SU-DHL-6 (cell line): ENCODE measurements around the gene BCL2L11.

Experiments used
- EZH2phosphoT487 ChIP-seq: fragments of 200-600 bp; sonication (generic), shearing (Covaris generic); conservative IDR thresholded peaks from 2 replicates; pipeline ENCODE4 v1.6.1; 2018; ENCODE audit warnings: mild to moderate bottlenecking, antibody characterized with exemption, low read length, moderate library complexity, mixed read lengths
- TF ChIP-seq, protein P1 (sequence below): fragments of 200-600 bp; sonication (generic); IDR thresholded peaks from one replicate; pipeline ENCODE4 v1.5.1; 2017; ENCODE audit warnings: antibody characterized with exemption, mild to moderate bottlenecking, low read length, moderate library complexity; ENCODE audit not compliant: insufficient read depth, poor library complexity, severe bottlenecking

DNA sequence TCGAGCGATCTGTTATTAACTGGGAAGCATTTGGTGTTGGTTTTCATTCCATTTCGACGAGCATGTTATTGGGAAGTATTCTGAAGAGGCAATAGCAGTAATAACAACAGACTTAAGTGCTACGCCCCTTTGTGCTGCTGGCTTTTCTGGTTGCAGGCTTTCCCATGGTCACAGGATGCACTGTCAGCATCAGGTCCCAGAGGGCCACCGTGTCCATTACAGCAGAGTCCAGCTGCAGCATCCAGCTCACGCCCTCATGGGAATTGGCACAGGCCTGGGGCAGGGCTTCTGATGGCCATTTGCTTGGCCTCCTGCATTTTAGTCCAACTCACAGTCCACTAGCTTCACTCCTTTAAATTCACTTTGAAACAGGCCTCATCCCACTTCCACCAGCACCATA is 44.4 kb downstream of the BCL2L11 start:
- TF ChIP-seq, protein P1, sequence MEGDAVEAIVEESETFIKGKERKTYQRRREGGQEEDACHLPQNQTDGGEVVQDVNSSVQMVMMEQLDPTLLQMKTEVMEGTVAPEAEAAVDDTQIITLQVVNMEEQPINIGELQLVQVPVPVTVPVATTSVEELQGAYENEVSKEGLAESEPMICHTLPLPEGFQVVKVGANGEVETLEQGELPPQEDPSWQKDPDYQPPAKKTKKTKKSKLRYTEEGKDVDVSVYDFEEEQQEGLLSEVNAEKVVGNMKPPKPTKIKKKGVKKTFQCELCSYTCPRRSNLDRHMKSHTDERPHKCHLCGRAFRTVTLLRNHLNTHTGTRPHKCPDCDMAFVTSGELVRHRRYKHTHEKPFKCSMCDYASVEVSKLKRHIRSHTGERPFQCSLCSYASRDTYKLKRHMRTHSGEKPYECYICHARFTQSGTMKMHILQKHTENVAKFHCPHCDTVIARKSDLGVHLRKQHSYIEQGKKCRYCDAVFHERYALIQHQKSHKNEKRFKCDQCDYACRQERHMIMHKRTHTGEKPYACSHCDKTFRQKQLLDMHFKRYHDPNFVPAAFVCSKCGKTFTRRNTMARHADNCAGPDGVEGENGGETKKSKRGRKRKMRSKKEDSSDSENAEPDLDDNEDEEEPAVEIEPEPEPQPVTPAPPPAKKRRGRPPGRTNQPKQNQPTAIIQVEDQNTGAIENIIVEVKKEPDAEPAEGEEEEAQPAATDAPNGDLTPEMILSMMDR: no peak
- TF ChIP-seq EZH2phosphoT487: no peak
